Ovary (tissue), 9 donors: ENCODE measurements around the gene NHLH1. TPM values are rescaled to one million over a fixed set of nuclear protein-coding genes. Genes with fewer than 3 reads are reported as not detected.

Source experiments
- DNase-seq, 5 donors: peaks; one replicate each; pipeline ENCODE4 v3.0.0-alpha.2; 2019 to 2020
- H3K27ac ChIP-seq, 2 donors: fragments of 200-600 bp; one replicate each; pipeline versions ENCODE4 v1.5.1 to v1.8.0; 2019 to 2022
- H3K27me3 ChIP-seq: fragments of 200-600 bp; one replicate; pipeline ENCODE4 v1.8.0; 2022
- H3K36me3 ChIP-seq: fragments of 200-600 bp; sonication (generic); one replicate; pipeline ENCODE4 v1.5.1; 2019
- H3K4me1 ChIP-seq: one replicate; pipeline ENCODE4 v1.8.1; 2013; ENCODE audit warnings: mild to moderate bottlenecking, moderate library complexity; ENCODE audit not compliant: insufficient read depth
- H3K4me3 ChIP-seq: fragments of 200-600 bp; sonication (generic); one replicate; pipeline ENCODE4 v1.5.1; 2017
- H3K9me3 ChIP-seq, 2 donors: fragments of 200-600 bp in 1 of 2; sonication (generic) in 1 of 2; one replicate each; pipeline versions ENCODE4 v1.5.1 to v1.8.1; 2013 to 2019; ENCODE audit warnings: mild to moderate bottlenecking in 1 of 2, moderate library complexity in 1 of 2
- CTCF ChIP-seq, 3 donors: fragments of 450-650 bp in 2 of 3; fragments of 200-600 bp in 1 of 3; IDR thresholded peaks; one replicate each; pipeline versions ENCODE4 v1.5.1 to v1.8.0; 2016 to 2022; ENCODE audit warnings: antibody characterized with exemption in 3 of 3, mild to moderate bottlenecking in 1 of 3
- EP300 ChIP-seq: sonication (generic); formaldehyde crosslinking; IDR thresholded peaks from one replicate; pipeline ENCODE4 v1.6.1; 2017; ENCODE audit warnings: antibody characterized with exemption
- POLR2A ChIP-seq: fragments of 450-650 bp; IDR thresholded peaks from one replicate; pipeline ENCODE4 v1.6.1; 2017; ENCODE audit warnings: antibody characterized with exemption, mild to moderate bottlenecking, moderate library complexity
- WGBS, 3 donors: extraction: QIAGEN DNeasy Blood & Tissue Kit in 1 of 3; methylation state at CpG; one replicate each; pipeline versions ENCODE4 v1.1.5 to v1.1.7; 2013 to 2017; 5-methylcytosine and 5-hydroxymethylcytosine counted together
- intact Hi-C, 4 donors: fragments of 100-400 bp; cut with DNase I; formaldehyde crosslinking; loops; one replicate each; pipeline versions ENCODE4 v1.11.0 to v1.15.1; 2022 to 2023
- polyA plus RNA-seq, 2 donors: library from polyadenylated mRNA; stranded (reverse); fragments of 200-250 nt in 1 of 2; fragments of 350-450 nt in 1 of 2; fragmentation: Illumina TruSeq in 1 of 2; extraction: RNeasy Lipid Tissue Mini Kit (QIAGEN cat#74804) in 1 of 2; gene quantifications; one replicate each; pipeline ENCODE4 v1.2.3, GENCODE V29; 2013 to 2014
- total RNA-seq, 7 donors: library from RNA; depleted of rRNA in 2 of 7; stranded (reverse); fragments of >200 nt in 2 of 7; fragmentation: NEBNext Ultra II Directional in 3 of 7; extraction: Animal tissue kit (Norgen Biotek cat#: 25700) in 3 of 7; gene quantifications; one replicate each; pipeline versions ENCODE4 v1.1.0 to v1.2.4, GENCODE V29; 2016 to 2023
- donor health status: DM: no; HTN: no; CAD: no; lungs with moderate emphysema.
- donor health status: DM: no; HTN: no; CAD: no.
- donor health status: Bipolar disorder and iron deficiency.
- donor health status: DM: yes; HTN: yes; CAD: no.
- donor health status: DM: no; HTN: no; CAD: no.
- donor health status: DM: yes; HTN: yes; CAD: no.

The NHLH1 gene
- total and polyA plus RNA-seq, 9 donors: 0.02 to 0.20 (median 0.08) TPM; not detected in 4

- Histone ChIP-seq H3K4me3 (no peak overlapping the region), H3K36me3 (no peaks in the 10 kb centered on the region), H3K4me1 (no peaks in the 10 kb centered on the region), H3K9me3 (no peaks in the 10 kb centered on the region), H3K27ac (no peak overlapping the region), H3K27me3 (no peaks in the 10 kb centered on the region)
- no peak for DNase-seq
- intact Hi-C loops: no loop called here
- 91 to 93% (median 93%) methylated on average over 2 of the region's 2 CpGs for WGBS, 3 donors
- TF ChIP-seq POLR2A (no peak), EP300 (no peak), CTCF (IDR thresholded peaks at IDR 0.05) (no peak)
Measured at GRCh38 chr1:160353223-160353622, 13.6 kb upstream of the NHLH1 start.

GRCh38 chr1:160354388-160354985 is 12.4 kb upstream of the NHLH1 start:
- H3K36me3 ChIP-seq: no peaks in the 10 kb centered on the region
- no peaks in the 10 kb centered on the region for H3K27me3 ChIP-seq
- H3K4me3 ChIP-seq: no peak overlapping the region
- DNase-seq: no peak
- no peaks in the 10 kb centered on the region for H3K4me1 ChIP-seq
- 63 to 78% (median 76%) methylated on average over 5 of the region's 5 CpGs for WGBS, 3 donors
- no peak for TF ChIP-seq POLR2A
- no peak for TF ChIP-seq CTCF (IDR thresholded peaks at IDR 0.05)
- no peak for TF ChIP-seq EP300
- no peak overlapping the region for H3K27ac ChIP-seq
- intact Hi-C loops: no loop called here
- H3K9me3 ChIP-seq: no peaks in the 10 kb centered on the region

GRCh38 chr1:160357286-160358002 is 9.4 kb upstream of the NHLH1 start:
- no peaks in the 10 kb centered on the region for H3K4me1 ChIP-seq
- WGBS, 3 donors: 83 to 90% (median 85%) methylated on average over 7 of the region's 7 CpGs
- no peaks in the 10 kb centered on the region for H3K9me3 ChIP-seq
- no peaks in the 10 kb centered on the region for H3K36me3 ChIP-seq
- no peak overlapping the region for H3K27ac ChIP-seq
- no peak for DNase-seq
- TF ChIP-seq EP300 (no peak), CTCF (IDR thresholded peaks at IDR 0.05) (no peak), POLR2A (no peak)
- H3K27me3 ChIP-seq: no peaks in the 10 kb centered on the region
- no peak overlapping the region for H3K4me3 ChIP-seq
- intact Hi-C loops: no loop called here

- DNase-seq: no peak
- H3K27ac ChIP-seq: no peak overlapping the region
- H3K9me3 ChIP-seq: no peaks in the 10 kb centered on the region
- TF ChIP-seq CTCF (IDR thresholded peaks at IDR 0.05) (no peak), POLR2A (no peak), EP300 (no peak)
- WGBS, 3 donors: 83 to 86% (median 84%) methylated on average over 4 of the region's 4 CpGs
- H3K4me1 ChIP-seq: no peaks in the 10 kb centered on the region
- intact Hi-C loops: no loop called here
- H3K36me3 ChIP-seq: no peaks in the 10 kb centered on the region
- no peaks in the 10 kb centered on the region for H3K27me3 ChIP-seq
- no peak overlapping the region for H3K4me3 ChIP-seq
Measured at GRCh38 chr1:160358073-160358472, 8.8 kb upstream of the NHLH1 start.
